Neural cell (in vitro differentiated cells): ENCODE results near the gene VAPA.

Experiments
- CTCF ChIP-seq: fragments of 450-650 bp; IDR thresholded peaks from 2 replicates; pipeline ENCODE4 v1.5.1; 2014; ENCODE audit warnings: antibody characterized with exemption, mild to moderate bottlenecking, moderate library complexity; ENCODE audit not compliant: poor library complexity, severe bottlenecking
- EP300 ChIP-seq: fragments of 450-650 bp; conservative IDR thresholded peaks from 2 replicates; pipeline ENCODE4 v1.6.1; 2014; ENCODE audit warnings: antibody characterized with exemption, mild to moderate bottlenecking, moderate library complexity; ENCODE audit not compliant: poor library complexity, severe bottlenecking
- EZH2 ChIP-seq: fragments of 200-600, 300-800 bp; shearing (Covaris generic), sonication (generic); IDR thresholded peaks from 2 replicates; pipeline ENCODE4 v1.6.1; 2014; ENCODE audit warnings: antibody characterized with exemption, low read length, borderline replicate concordance, mild to moderate bottlenecking; ENCODE audit not compliant: insufficient read depth, poor library complexity, severe bottlenecking
- MXI1 ChIP-seq: fragments of 450-650 bp; conservative IDR thresholded peaks from 2 replicates; pipeline ENCODE4 v1.6.1; 2014; ENCODE audit warnings: antibody characterized with exemption, mild to moderate bottlenecking; ENCODE audit not compliant: poor library complexity, severe bottlenecking
- POLR2AphosphoS5 ChIP-seq: IDR thresholded peaks from 2 replicates; pipeline ENCODE4 v1.6.1; 2012
- RAD21 ChIP-seq: fragments of 450-650 bp; conservative IDR thresholded peaks from 2 replicates; pipeline ENCODE4 v1.6.1; 2014; ENCODE audit warnings: antibody characterized with exemption, mild to moderate bottlenecking, moderate library complexity
- REST ChIP-seq: IDR thresholded peaks from 2 replicates; pipeline ENCODE4 v1.6.1; 2012; ENCODE audit warnings: borderline replicate concordance
- SMC3 ChIP-seq: fragments of 450-650 bp; conservative IDR thresholded peaks from 2 replicates; pipeline ENCODE4 v1.6.1; 2014; ENCODE audit warnings: antibody characterized with exemption, mild to moderate bottlenecking, moderate library complexity; ENCODE audit not compliant: poor library complexity
- TAF1 ChIP-seq: IDR thresholded peaks from 2 replicates; pipeline ENCODE4 v1.6.1; 2012; ENCODE audit warnings: low read depth

GRCh38 chr18:9927392-9928063, 13.7 kb downstream of the VAPA start:
- TF ChIP-seq TAF1 (no peak), EZH2 (no peak), POLR2AphosphoS5 (no peak), CTCF (no peak), EP300 (no peak), SMC3 (no peak), MXI1 (no peak), REST (no peak), RAD21 (no peak)
